HG03280 (cell line): Measurements from ENCODE around the gene UQCRC2.
"Not testable (repeated sequence)": the region's sequence is repeated elsewhere in the genome, so short reads cannot be mapped to it uniquely, and the experiment has no call there.

Experiments
- ATAC-seq: cut with Tn5 transposase; IDR thresholded peaks from one replicate; pipeline ENCODE4 v1.9.1; 2021; ENCODE audit warnings: mild to moderate bottlenecking, moderate library complexity; ENCODE audit not compliant: unreplicated experiment

Gene UQCRC2

GRCh38 chr16:21980032-21980431 lies 26.9 kb downstream of the UQCRC2 start:
- ATAC-seq, result no peak

GRCh38 chr16:21982108-21982507 lies 28.9 kb downstream of the UQCRC2 start:
- ATAC-seq, result no peak

- ATAC-seq, result no peak
Observed at GRCh38 chr16:21984062-21984461, 30.9 kb downstream of the UQCRC2 start.

- ATAC-seq, result no peak
Observed at GRCh38 chr16:21985524-21985923, 32.4 kb downstream of the UQCRC2 start.

- no peak for ATAC-seq
Observed at GRCh38 chr16:21986692-21987246, 33.6 kb downstream of the UQCRC2 start.

- ATAC-seq, result no peak
Observed at GRCh38 chr16:21987498-21987897, 34.3 kb downstream of the UQCRC2 start.

- ATAC-seq, result no peak
Observed at GRCh38 chr16:21989133-21989532, 36.0 kb downstream of the UQCRC2 start.

GRCh38 chr16:21989751-21990150 lies 36.6 kb downstream of the UQCRC2 start:
- ATAC-seq, result no peak

GRCh38 chr16:21990381-21990944 lies 37.3 kb downstream of the UQCRC2 start:
- ATAC-seq, result no peak

- no peak for ATAC-seq
Observed at GRCh38 chr16:21991621-21992020, 38.5 kb downstream of the UQCRC2 start.

GRCh38 chr16:21994856-21995465 lies 41.8 kb downstream of the UQCRC2 start:
- no peak for ATAC-seq

GRCh38 chr16:21996923-21997696 lies 43.9 kb downstream of the UQCRC2 start:
- ATAC-seq, result no peak

GRCh38 chr16:21997697-21998480 lies 44.7 kb downstream of the UQCRC2 start:
- no peak for ATAC-seq

- ATAC-seq, result no peak
Observed at GRCh38 chr16:22001591-22001990, 48.4 kb downstream of the UQCRC2 start.

- not testable (repeated sequence) for ATAC-seq
Observed at GRCh38 chr16:22002047-22002446, 48.9 kb downstream of the UQCRC2 start.

GRCh38 chr16:22003195-22003594 lies 50.0 kb downstream of the UQCRC2 start:
- ATAC-seq, result no peak

GRCh38 chr16:22004341-22004740 lies 51.2 kb downstream of the UQCRC2 start:
- ATAC-seq, result no peak

GRCh38 chr16:22005746-22006145 lies 52.6 kb downstream of the UQCRC2 start:
- no peak for ATAC-seq

GRCh38 chr16:22006636-22007035 lies 53.5 kb downstream of the UQCRC2 start:
- no peak for ATAC-seq

- ATAC-seq, result no peak
Observed at GRCh38 chr16:22007159-22007508, 54.0 kb downstream of the UQCRC2 start.

- peak; percentile 76 for ATAC-seq
Observed at GRCh38 chr16:22007509-22008214, 54.5 kb downstream of the UQCRC2 start, which contains the start of gene MOSMO. Gene MOSMO, plus strand, starts transcription at chr16:22008111. Its CDS starts 191 bp downstream, at chr16:22008302.
